HG02884 (cell line): Measurements from ENCODE around the gene BEND3.

Experiments used
- ATAC-seq: cut with Tn5 transposase; IDR thresholded peaks from one replicate; pipeline ENCODE4 v1.9.1; 2021; ENCODE audit warnings: mild to moderate bottlenecking, moderate library complexity; ENCODE audit not compliant: unreplicated experiment

The BEND3 gene

DNA sequence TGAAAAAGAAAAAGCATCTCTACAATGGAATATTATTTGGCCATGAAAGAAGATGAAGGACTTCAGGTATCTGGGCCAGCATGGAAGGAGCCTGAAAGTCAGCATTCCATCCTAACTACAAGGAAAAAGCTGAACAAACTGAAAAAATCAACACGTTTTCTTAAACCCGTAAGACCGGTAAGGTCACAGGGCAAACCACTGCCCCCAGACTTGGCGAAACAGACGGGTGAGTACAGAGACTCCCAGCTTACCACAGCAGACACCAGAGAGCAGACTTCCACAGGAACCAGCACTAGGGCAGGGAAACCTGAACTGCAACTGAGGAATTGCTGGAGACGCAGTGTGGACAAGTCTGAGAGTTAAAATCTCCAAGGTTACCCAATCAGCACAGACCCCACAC lies 31.4 kb downstream of the BEND3 start:
- ATAC-seq, result no peak

DNA sequence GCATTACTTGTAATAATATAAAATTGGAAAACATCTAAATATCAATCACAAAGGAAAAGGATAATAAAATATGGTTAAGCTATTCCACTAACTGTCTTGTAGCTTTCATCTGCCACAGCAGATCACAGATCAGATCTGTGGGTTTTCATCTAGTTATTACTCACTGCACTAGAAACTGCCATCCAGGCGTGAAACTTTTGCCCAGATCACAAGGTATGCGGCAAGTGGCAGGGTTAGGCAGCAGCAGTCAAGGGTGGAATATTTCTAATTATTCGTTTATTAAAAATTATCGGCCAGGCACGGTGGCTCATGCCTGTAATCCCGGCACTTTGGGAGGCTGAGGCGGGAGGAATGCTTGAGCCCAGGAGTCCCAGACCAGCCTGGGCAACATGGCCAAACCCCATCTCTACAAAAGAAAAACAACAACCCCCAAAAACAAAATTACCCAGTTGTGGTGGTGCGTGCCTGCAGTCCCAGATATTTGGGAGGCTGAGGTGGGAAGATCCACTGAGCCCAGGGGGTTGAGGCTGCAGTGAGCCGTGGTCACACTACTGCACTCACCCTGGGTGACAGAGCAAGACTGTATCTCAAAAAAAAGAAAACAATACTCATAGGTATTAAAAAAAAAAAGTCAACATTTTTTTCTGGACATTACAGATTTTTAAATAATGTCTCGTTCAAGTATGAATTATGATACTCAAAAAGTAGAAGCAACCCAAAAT lies 32.1 kb downstream of the BEND3 start:
- peak; percentile 92 for ATAC-seq

DNA sequence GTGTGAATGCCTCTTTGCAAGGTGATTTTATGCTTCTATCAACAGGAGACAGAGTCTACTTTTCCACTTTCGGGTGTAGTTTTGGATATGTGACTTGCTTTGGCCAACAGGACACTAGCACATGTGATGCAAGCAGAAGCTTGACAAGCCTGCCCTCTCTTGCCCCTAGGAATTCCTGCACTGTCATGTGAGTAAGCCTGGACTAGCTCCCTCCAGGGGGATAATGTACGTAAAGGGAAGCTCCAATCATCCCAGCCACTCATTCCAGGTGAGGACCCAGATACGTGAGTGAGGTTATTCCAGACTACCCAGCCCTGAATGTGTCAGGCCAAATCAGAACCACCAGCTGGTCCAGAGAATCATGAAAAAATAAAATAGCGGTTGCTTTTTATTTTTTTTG lies 33.3 kb downstream of the BEND3 start:
- no peak for ATAC-seq

DNA sequence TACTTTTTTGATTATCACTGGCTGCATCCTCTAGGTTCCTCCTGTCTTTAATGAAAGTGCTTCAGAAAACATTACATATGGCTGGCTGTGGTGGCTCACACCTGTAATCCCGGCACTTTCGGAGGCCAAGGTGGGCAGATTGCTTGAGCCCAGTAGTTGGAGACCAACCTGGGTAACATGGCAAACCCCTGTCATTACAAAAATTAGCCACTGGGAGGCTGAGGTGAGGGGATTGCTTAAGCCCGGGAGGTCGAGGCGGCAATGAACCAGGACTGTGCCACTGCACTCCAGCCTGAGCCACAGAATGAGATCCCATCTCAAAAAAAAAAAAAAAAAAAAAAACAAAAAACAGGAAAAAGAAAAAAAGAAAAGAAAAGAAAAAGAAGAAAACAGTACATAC lies 35.3 kb downstream of the BEND3 start:
- ATAC-seq, result no peak

DNA sequence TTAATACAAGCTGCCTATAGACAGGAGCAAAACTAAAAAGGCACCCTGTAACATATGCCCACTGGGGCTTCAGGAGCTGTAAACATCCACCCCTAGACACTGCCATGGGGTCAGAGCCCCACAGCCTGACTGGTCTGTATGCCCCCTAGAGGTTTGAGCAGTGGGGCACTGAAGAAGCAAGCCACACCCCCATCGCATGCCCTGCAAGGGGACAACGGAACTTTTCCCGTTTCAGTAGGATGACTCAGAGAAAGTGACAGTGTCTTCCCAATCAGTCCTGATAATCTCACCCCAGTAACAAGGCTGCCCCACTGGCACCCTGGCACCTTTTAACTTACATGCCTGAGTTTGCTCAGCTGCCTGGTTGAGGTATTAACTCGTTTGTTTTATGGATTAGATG lies 35.9 kb downstream of the BEND3 start:
- no peak for ATAC-seq

- ATAC-seq, result no peak
Observed at GRCh38 chr6:107077710-107078109, 37.6 kb downstream of the BEND3 start.

- ATAC-seq, result no peak
Observed at GRCh38 chr6:107075951-107076381, 39.3 kb downstream of the BEND3 start.

- ATAC-seq, result no peak
Observed at GRCh38 chr6:107070686-107071085, 44.6 kb downstream of the BEND3 start.

GRCh38 chr6:107069631-107070548 lies 45.4 kb downstream of the BEND3 start:
- no peak for ATAC-seq

GRCh38 chr6:107068691-107069630 lies 46.4 kb downstream of the BEND3 start:
- no peak for ATAC-seq

- ATAC-seq, result peak; percentile 53
Observed at GRCh38 chr6:107066697-107067659, 48.3 kb downstream of the BEND3 start.

- peak; percentile 34 for ATAC-seq
Observed at GRCh38 chr6:107064579-107065065, 50.7 kb downstream of the BEND3 start.

DNA sequence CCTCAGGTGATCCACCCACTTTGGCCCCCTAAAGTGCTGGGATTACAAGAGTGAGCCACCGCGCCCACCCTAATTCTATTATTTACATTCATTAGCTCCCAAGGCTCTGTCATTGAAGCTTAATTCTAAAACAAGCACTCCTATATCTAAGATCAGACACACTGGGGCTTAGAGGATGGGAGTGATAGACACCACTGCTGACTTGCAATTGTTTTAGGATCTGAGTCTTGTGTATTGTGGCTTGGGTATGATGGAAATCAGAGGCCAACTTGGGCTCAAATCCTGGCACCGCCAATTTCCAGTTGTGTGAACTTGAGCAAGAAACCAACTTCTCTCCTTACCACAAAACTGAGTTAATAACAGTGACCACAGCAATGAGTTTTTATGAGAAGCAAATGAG lies 52.6 kb downstream of the BEND3 start:
- no peak for ATAC-seq

DNA sequence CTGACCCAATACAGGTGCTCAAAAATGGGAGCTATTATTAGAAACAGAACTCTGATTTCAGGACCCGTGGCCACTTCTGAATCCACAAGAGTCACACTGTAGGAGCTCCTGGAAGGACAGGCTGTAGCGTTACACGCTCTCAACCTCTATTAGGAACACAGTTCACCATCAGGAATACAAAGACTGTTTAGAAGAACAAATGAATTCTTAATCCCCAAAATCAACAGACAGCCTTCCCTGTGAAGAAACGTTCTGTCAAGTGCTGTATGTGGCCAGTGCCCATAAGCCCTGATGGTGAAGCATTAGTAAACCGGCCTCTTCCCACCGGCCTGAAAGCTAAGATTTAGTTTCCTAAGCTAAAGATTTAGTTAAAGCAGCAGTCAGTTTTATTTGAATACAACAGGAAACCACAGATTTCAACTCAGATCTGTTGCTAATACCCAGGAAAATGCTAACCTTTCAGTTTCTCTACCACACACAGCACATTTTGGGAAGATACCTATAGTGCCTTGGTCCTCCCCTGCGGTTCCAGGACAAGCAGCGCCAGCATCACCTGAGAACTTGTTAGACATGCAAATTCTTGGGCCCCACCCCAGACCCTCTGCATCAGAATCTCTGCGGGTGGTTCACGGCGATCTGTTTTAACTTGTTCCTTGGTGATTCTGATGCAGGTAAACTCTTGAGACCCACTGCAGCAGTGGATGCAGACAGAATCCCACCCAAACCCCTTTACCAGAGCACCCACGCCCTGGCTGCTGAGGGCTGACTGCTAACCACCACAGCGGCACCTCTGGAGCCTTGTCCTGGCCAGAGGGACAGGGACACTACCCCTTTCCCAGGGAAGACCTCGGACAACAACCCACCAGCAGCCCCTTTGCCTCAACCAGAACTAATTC lies 53.9 kb downstream of the BEND3 start:
- peak; percentile 58 for ATAC-seq

DNA sequence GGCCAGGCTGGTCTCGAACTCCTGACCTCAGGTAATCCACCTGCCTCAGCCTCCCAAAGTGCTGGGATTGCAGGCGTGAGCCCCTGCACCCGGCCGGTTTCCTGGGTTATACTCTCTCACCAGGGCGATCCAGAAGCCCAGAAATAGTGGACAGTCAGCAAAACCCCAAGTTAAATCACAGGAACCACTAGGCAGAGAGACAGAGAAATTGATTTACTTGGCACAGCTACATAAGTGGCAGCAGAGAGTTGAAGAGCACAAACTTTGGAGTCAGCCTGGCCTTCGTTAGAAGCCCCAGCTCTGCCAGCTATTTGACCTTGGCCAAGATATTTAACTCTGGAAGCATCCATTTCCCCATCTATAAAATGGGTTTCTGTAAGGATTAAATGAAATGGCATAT lies 54.6 kb downstream of the BEND3 start:
- ATAC-seq, result no peak

DNA sequence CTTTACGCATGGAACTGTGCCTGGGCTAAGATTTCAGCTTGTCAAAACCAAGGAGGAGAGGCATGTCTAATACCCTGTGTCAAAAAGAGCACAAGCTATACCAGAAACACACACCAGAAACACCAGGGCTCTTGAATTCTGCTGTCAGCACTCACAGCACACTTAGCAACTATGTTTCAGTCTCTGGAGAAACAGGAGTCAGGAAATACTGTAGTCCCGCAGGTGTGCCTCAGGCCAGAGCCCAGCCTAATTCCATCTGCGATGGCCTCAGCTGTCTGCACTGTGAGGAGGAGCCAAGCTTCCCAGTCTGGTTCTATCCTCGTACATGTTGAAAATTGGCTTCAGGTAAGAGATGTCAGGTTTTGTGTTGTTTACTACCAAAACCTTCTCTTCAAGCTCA lies 55.7 kb downstream of the BEND3 start:
- no peak for ATAC-seq

- ATAC-seq, result no peak
Observed at GRCh38 chr6:107057679-107058078, 57.6 kb downstream of the BEND3 start.

DNA sequence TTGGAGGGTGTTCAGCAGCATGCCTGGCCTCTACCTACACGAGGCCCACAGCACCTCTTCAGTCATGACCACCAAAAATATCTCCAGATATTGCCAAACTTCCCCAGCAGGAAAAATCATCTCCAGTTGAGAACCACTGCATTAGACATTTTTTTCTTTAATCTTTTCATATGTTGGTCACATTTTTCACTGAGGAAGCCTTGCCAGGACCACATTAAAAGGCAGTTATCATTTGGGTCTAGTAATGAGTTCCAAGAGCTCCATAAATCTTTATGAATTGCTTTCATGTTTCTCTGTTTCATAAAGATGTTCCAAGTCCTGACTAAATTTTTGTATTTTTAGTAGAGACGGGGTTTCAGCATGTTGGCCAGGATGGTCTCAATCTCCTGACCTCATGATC lies 58.5 kb downstream of the BEND3 start:
- no peak for ATAC-seq

DNA sequence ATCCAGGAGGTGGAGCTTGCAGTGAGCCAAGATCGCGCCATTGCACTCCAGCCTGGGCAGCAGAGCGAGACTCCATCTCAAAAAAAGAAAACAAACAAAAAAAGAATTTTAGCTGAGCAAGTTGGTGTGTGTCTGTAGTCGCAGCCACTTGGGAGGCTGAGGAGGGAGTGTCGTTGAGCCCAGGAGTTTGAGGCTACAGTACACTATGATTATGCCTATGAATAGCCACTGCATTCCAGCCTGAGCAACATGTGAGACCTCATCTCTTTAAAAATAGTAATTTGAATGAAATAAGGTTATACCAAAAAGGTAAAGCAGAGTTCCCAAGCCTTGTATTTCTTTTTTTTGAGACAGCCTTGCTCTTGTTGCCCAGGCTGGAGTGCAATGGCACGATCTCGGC lies 67.5 kb downstream of the BEND3 start:
- ATAC-seq, result no peak
